BLaER1 treated with 17β-estradiol and CSF1 and Interleukin-3, amounts not matched to agents 10 nM and 100 nM (cell line): ENCODE results near the gene MYL7.

Experiments
- H3K27ac ChIP-seq, 11 experiments: shearing (Covaris generic); formaldehyde crosslinking; 2 replicates each; pipeline ENCODE4 v1.8.1; 2022
- H3K27me3 ChIP-seq, 11 experiments: shearing (Covaris generic); formaldehyde crosslinking; 2 replicates each; pipeline ENCODE4 v1.8.1; 2022
- H3K36me3 ChIP-seq, 11 experiments: shearing (Covaris generic); formaldehyde crosslinking; 2 replicates each; pipeline ENCODE4 v1.8.1; 2022
- H3K4me1 ChIP-seq, 10 experiments: shearing (Covaris generic); formaldehyde crosslinking; 2 replicates each; pipeline ENCODE4 v1.8.1; 2022
- H3K4me2 ChIP-seq, 11 experiments: shearing (Covaris generic); formaldehyde crosslinking; 2 replicates each; pipeline ENCODE4 v1.8.1; 2022
- H3K4me3 ChIP-seq, 10 experiments: shearing (Covaris generic); formaldehyde crosslinking; 2 replicates each; pipeline ENCODE4 v1.8.1; 2022
- H3K9ac ChIP-seq, 11 experiments: shearing (Covaris generic); formaldehyde crosslinking; 2 replicates each; pipeline ENCODE4 v1.8.1; 2022
- H3K9me3 ChIP-seq, 11 experiments: shearing (Covaris generic); formaldehyde crosslinking; replicated peaks in 1 of 11; 2 replicates each; pipeline ENCODE4 v1.8.1; 2022
- H4K20me1 ChIP-seq, 11 experiments: shearing (Covaris generic); formaldehyde crosslinking; 2 replicates each; pipeline ENCODE4 v1.8.1; 2022
- Cebpa-rat ChIP-seq, 11 experiments: shearing (Covaris generic); IDR thresholded peaks; 2 replicates each; pipeline ENCODE4 v1.8.1; 2022

The MYL7 gene

DNA sequence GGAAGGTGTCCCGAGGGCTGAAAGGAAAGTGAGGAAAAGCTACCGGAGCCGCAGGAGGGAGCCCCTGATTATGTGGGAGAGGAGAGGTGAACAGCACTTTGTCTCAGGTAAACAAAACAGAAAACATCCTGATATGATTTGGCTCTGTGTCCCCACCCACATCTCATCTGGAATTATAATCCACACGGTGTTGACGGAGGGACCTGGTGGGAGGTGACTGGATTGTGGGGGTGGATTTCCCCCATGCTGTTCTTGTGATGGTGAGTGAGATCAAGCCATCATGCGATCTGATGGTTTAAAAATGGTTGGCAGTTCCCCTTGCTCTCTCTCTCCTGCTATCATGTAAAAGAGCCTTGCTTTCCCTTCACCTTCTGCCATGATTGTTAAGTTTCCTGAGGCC lies 20.7 kb downstream of the MYL7 start:
- Histone ChIP-seq H3K4me2 (peak overlapping the region in 5 of 11 experiments; percentile 26 to 98 (median 85); a peak in 6 of 22 replicates), H3K9me3 (no peaks in the 10 kb centered on the region), H3K27ac (no peak overlapping the region), H3K4me1 (peaks cover 32 to 54% (median 49%) of the 10 kb centered on the region in 10 experiments), H3K9ac (peak overlapping the region in 2 of 11 experiments; percentile 1 to 11; a peak in 1 of 22 replicates), H4K20me1 (peaks cover 0 to 46% (median 40%) of the 10 kb centered on the region in 11 experiments; a peak in 18 of 22 replicates), H3K4me3 (no peak overlapping the region), H3K27me3 (no peaks in the 10 kb centered on the region), H3K36me3 (peaks cover 57 to 66% (median 63%) of the 10 kb centered on the region in 11 experiments)
- TF ChIP-seq Cebpa-rat (IDR thresholded peaks at IDR 0.05) = no peak

DNA sequence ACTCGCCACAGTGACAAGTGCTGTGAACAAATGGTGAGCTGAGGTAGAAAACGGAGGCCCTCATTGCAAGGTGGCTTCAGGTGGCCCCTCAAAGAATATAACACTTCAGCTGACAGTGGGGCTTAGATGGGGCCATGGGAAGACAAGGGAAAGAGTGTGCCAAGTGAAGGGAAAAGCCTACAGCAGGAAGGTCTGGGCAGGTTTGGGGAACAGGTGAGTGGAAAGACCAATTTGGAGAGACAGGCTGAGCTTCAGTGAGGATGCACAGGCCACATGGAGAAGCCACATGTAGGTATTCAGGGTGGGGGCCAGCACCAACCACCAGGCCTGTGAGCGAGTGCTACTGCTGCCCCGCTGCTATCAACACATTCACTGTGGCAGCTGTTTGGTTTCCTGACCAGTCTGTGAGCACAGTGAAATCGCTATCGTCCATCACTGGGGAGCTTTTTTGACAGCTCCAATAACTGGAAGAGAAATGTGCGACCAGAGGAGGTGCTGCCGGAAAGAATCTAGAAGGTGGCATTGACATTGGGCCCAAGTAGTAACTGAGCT lies 21.2 kb downstream of the MYL7 start:
- no peak overlapping the region for H3K27ac ChIP-seq
- peaks cover 62 to 71% (median 68%) of the 10 kb centered on the region in 11 experiments for H3K36me3 ChIP-seq
- no peak for TF ChIP-seq Cebpa-rat (IDR thresholded peaks at IDR 0.05)
- peaks cover 0 to 51% (median 45%) of the 10 kb centered on the region in 11 experiments; a peak in 18 of 22 replicates for H4K20me1 ChIP-seq
- no peak overlapping the region for H3K4me3 ChIP-seq
- H3K4me2 ChIP-seq = peak overlapping the region in 6 of 11 experiments; percentile 8 to 34 (median 17); a peak in 6 of 22 replicates
- no peaks in the 10 kb centered on the region for H3K27me3 ChIP-seq
- H3K4me1 ChIP-seq = peaks cover 32 to 51% (median 47%) of the 10 kb centered on the region in 10 experiments
- no peaks in the 10 kb centered on the region for H3K9me3 ChIP-seq
- peak overlapping the region in 3 of 11 experiments; percentile 1 to 18 (median 11); a peak in 3 of 22 replicates for H3K9ac ChIP-seq

DNA sequence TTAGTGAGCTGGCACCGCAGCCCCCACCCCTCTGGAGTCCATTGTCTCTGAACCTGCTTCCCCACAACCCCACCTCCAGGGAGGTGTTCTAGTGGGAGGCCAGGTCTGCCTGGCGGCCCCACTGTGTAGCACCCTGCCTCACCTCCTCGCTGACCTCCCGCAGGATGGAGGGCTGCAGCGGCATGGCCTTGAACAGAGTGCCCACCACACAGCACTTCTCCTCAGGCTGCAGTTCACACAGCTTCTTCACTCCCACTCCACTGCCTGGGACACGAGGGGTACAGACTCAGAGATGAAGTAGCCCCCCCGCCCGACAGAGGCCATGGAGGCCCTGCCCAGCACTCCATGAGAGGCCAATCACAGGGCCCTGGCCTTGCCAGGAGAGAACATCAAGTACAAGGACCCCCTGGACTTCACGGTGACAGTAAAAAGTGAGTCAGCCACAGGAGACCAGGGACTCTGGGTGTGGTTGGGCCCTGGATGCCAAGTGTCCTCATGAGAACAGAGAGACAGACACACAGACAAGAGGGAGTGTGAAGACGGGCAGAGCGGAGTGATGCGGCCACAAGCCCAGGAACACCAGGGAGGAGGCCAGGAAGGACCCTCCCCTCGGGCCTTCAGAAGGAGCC lies 23.2 kb downstream of the MYL7 start:
- peaks cover 26 to 39% (median 35%) of the 10 kb centered on the region in 10 experiments for H3K4me1 ChIP-seq
- no peaks in the 10 kb centered on the region for H3K27me3 ChIP-seq
- peaks cover 0 to 69% (median 61%) of the 10 kb centered on the region in 11 experiments; a peak in 18 of 22 replicates for H4K20me1 ChIP-seq
- no peaks in the 10 kb centered on the region for H3K9me3 ChIP-seq
- peaks cover 79 to 90% (median 86%) of the 10 kb centered on the region in 11 experiments for H3K36me3 ChIP-seq
- peak overlapping the region in 3 of 11 experiments; percentile 9 to 19 (median 16); a peak in 2 of 22 replicates for H3K9ac ChIP-seq
- TF ChIP-seq Cebpa-rat (IDR thresholded peaks at IDR 0.05) = no peak
- H3K4me3 ChIP-seq = no peak overlapping the region
- no peak overlapping the region for H3K27ac ChIP-seq
- H3K4me2 ChIP-seq = no peak overlapping the region

DNA sequence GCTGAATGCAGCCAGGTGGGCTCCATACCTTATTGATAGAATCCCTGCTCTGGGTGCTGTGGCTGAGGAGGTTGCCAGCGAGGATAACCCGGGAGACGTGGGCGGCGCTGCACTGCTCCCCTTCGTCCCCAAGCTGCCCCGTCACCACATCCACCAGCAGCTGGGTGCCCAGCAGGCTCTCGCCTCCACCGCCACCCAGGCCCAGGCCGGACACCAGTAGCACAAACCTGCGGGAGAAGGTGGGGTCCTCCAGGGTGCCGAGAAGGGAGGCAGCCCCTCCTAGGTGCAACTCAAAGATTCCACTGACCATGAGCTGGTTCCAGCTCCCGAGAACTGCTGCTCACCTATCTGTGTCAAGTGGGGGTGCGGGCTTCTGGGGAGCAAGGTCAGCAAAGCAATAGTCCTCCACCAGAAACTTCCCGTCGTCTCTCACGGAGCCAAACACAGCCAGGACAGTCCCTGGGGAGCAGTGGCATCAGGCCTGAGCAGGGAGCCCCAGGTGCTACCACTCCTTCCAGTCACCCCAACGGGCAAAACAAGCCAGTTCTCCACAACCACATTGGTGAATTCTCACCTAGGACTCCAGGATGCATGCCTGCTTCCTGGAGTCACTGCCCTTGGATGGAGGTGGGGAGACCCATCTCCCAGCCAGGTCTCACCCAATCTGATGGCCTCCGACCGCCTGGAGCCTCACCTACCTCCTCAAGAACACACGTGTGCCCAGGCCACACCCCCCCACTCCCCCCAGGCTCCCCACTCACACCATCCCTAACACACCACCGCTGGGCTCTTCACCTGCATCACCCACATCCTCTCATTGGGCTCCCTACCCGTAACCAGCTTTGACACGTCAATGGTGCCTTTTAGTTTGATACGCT lies 24.1 kb downstream of the MYL7 start:
- peaks cover 18 to 31% (median 27%) of the 10 kb centered on the region in 10 experiments for H3K4me1 ChIP-seq
- H3K4me3 ChIP-seq = no peak overlapping the region
- H4K20me1 ChIP-seq = peaks cover 0 to 78% (median 70%) of the 10 kb centered on the region in 11 experiments; a peak in 18 of 22 replicates
- no peak for TF ChIP-seq Cebpa-rat (IDR thresholded peaks at IDR 0.05)
- H3K9ac ChIP-seq = no peak overlapping the region
- H3K36me3 ChIP-seq = peaks cover 87 to 97% (median 93%) of the 10 kb centered on the region in 11 experiments
- no peak overlapping the region for H3K27ac ChIP-seq
- H3K9me3 ChIP-seq = no peaks in the 10 kb centered on the region
- no peaks in the 10 kb centered on the region for H3K27me3 ChIP-seq
- H3K4me2 ChIP-seq = no peak overlapping the region

- no peak overlapping the region for H3K4me3 ChIP-seq
- peaks cover 87 to 97% (median 93%) of the 10 kb centered on the region in 11 experiments for H3K36me3 ChIP-seq
- peaks cover 10 to 23% (median 19%) of the 10 kb centered on the region in 10 experiments; a peak in 19 of 20 replicates for H3K4me1 ChIP-seq
- H3K4me2 ChIP-seq = no peak overlapping the region
- H3K27ac ChIP-seq = no peak overlapping the region
- peaks cover 0 to 86% (median 77%) of the 10 kb centered on the region in 11 experiments; a peak in 18 of 22 replicates for H4K20me1 ChIP-seq
- H3K9ac ChIP-seq = no peak overlapping the region
- H3K27me3 ChIP-seq = no peaks in the 10 kb centered on the region
- no peaks in the 10 kb centered on the region for H3K9me3 ChIP-seq
- TF ChIP-seq Cebpa-rat (IDR thresholded peaks at IDR 0.05) = no peak
Observed at GRCh38 chr7:44116087-44116788, 24.9 kb downstream of the MYL7 start.

DNA sequence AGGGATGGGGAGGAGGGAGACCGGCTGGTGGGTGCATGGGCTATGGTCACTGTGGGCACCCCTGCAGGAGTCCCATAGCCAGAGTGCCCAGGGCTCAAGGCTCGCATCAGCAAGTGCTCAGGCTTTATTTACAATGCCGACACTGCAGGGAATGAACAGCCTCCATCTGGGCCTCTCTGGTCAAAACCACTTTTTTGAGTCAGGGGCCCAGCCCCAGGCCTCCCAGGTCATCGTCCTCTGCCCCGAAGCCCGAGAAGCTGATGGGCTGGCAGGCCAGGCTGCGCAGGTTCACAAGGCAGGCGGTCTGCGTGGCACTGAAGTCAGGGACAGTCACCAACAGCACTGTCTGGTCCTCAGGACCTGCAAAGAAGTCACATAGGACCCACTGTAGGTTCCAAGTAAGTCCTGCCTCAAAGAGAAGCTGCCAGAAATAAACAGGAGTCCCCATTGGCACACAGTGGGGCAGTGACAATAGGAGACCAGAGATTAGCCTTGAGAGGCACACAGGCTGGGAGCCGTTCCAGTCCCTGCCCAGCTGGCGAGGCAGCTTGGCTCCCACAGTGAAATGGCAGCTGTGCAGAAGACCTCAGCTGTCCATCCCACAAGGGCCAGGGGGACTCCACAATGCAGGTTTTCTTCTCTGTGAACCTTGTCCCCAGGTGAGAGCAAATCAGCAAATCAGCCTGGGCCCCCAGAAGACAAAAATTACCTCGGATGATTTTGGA lies 26.4 kb downstream of the MYL7 start:
- TF ChIP-seq Cebpa-rat (IDR thresholded peaks at IDR 0.05) = no peak
- Histone ChIP-seq H3K9ac (peak overlapping the region in 2 of 11 experiments; percentile 13 to 24; a peak in 2 of 22 replicates), H3K9me3 (no peaks in the 10 kb centered on the region), H3K4me1 (peaks cover 0 to 11% (median 6%) of the 10 kb centered on the region in 10 experiments; a peak in 11 of 20 replicates), H3K4me3 (no peak overlapping the region), H4K20me1 (peaks cover 0 to 96% (median 89%) of the 10 kb centered on the region in 11 experiments; a peak in 18 of 22 replicates), H3K36me3 (peaks cover 84 to 97% (median 93%) of the 10 kb centered on the region in 11 experiments), H3K27ac (no peak overlapping the region), H3K27me3 (no peaks in the 10 kb centered on the region), H3K4me2 (no peak overlapping the region)

GRCh38 chr7:44113764-44114354 lies 27.3 kb downstream of the MYL7 start:
- H3K27me3 ChIP-seq = no peaks in the 10 kb centered on the region
- no peak overlapping the region for H3K27ac ChIP-seq
- no peaks in the 10 kb centered on the region for H3K9me3 ChIP-seq
- H3K4me1 ChIP-seq = peaks cover 0 to 6% (median 0%) of the 10 kb centered on the region in 10 experiments; a peak in 5 of 20 replicates
- no peak overlapping the region for H3K9ac ChIP-seq
- peaks cover 0 to 96% (median 87%) of the 10 kb centered on the region in 11 experiments; a peak in 18 of 22 replicates for H4K20me1 ChIP-seq
- no peak overlapping the region for H3K4me3 ChIP-seq
- TF ChIP-seq Cebpa-rat (IDR thresholded peaks at IDR 0.05) = no peak
- no peak overlapping the region for H3K4me2 ChIP-seq
- peaks cover 77 to 97% (median 93%) of the 10 kb centered on the region in 11 experiments for H3K36me3 ChIP-seq
